Skeletal muscle cell (primary cell): ENCODE measurements around the gene PIBF1.
"Not testable (repeated sequence)": the region's sequence is repeated elsewhere in the genome, so short reads cannot be mapped to it uniquely, and the experiment has no call there.

Experiments
- DNase-seq: peaks from one replicate; pipeline ENCODE4 v3.0.0-alpha.2; 2010; ENCODE audit warnings: low read depth
- H3K4me3 ChIP-seq: 2 replicates; pipeline ENCODE4 v1.5.1; 2011; ENCODE audit warnings: low read depth, mild to moderate bottlenecking, control low read depth, low read length, moderate library complexity

Gene PIBF1

DNA sequence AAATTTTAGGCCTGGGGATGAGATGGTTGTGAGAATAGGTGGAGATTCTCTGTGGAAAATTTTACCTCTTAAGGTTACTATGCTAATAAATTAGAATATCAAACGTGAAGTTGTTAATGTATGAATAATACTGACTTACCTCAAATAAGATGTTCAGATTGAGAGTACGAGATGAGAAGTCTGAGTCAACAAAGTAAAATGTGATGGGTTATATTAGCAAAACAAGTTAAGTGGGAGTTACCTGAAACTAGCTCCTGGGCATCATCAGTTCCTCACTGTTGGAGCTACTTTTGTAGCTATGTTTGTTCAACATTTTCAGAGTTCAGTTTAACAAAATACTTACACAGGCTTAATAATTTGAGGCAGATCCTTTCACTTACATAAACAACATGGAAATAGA is 108.6 kb downstream of the PIBF1 start:
- no peak for DNase-seq
- no peak overlapping the region for H3K4me3 ChIP-seq

GRCh38 chr13:72891423-72891822 is 109.5 kb downstream of the PIBF1 start:
- no peak for DNase-seq
- no peak overlapping the region for H3K4me3 ChIP-seq

GRCh38 chr13:72896869-72897268 is 114.9 kb downstream of the PIBF1 start:
- no peak overlapping the region for H3K4me3 ChIP-seq
- DNase-seq = no peak

DNA sequence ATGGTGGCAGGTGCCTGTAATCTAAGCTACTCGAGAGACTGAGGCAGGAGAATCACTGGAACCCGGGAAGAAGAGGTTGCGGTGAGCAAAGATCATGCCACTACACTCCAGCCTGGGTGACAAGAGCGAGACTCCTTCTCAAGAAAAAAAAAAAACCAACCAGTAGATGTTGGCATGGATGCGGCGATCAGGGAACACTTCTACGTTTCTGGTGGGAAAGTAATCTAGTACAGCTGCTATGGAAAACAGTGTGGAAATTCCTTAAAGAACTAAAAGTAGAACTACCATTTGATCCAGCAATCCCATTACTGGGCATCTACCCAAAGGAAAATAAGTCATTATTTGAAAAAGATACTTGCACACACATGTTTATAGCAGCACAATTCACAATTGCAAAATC is 119.6 kb downstream of the PIBF1 start:
- not testable (repeated sequence) for DNase-seq, H3K4me3 ChIP-seq

- DNase-seq = no peak
- H3K4me3 ChIP-seq = no peak overlapping the region
Observed at GRCh38 chr13:72908416-72908815, 126.5 kb downstream of the PIBF1 start.

- no peak overlapping the region for H3K4me3 ChIP-seq
- no peak for DNase-seq
Observed at GRCh38 chr13:72911981-72912380, 130.0 kb downstream of the PIBF1 start.

- H3K4me3 ChIP-seq = no peak overlapping the region
- no peak for DNase-seq
Observed at GRCh38 chr13:72920097-72920496, 138.2 kb downstream of the PIBF1 start.

GRCh38 chr13:72931311-72931710 is 149.4 kb downstream of the PIBF1 start:
- H3K4me3 ChIP-seq = no peak overlapping the region
- DNase-seq = no peak

DNA sequence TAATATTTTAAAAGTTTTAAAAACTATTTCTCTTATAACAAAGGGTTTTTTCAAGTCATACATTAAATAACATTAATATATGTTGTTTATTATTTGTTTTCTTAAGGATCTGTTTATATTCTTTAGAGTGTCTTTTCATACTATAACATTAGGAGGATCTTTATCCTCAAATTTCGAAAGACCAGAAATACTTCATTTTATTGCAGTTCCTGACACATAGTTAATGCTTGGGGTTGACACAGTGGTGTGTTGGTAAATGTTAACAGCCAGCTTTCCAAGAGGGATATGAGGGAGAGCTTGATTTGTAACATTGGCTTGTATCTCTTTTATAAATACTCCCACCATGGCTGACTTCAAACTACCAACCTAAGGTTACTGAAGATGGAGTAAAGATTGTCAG is 150.3 kb downstream of the PIBF1 start:
- DNase-seq = no peak
- no peak overlapping the region for H3K4me3 ChIP-seq

GRCh38 chr13:72946267-72946666 is 164.3 kb downstream of the PIBF1 start:
- DNase-seq = not testable (repeated sequence)

GRCh38 chr13:72952529-72953141 is 170.7 kb downstream of the PIBF1 start:
- no peak overlapping the region for H3K4me3 ChIP-seq
- no peak for DNase-seq

More at GRCh38 chr13:72946267-72946666, 164.3 kb downstream of the PIBF1 start:
- not testable (repeated sequence) for H3K4me3 ChIP-seq

DNA sequence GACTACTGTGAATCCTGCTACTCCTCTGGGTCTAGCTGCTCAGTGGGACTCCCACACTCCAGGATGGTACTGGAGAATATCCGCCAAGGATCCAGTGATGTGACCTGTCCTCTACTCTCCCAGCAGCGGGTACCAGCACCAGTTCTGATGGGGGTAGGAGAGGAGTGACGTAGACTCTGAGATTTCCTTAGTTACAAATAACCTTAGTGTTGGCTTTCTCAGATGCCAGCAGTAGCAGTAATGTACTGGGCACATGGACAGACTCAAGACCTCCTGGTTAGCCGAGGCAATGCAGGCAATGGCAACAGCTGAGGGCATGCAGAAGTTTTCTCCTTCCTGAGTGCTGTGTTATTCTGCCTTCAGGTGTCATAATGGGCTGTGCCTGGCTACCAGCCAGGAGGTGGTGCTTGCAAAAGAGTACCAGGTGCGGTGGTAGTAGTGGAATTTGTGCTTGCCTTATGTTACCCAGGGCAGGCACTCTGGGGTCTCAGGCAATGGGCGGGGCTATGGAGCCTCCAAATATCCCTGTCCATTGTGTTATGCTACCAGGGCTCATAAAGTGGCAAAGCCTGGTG is 171.5 kb downstream of the PIBF1 start:
- DNase-seq = no peak
- H3K4me3 ChIP-seq = no peak overlapping the region

DNA sequence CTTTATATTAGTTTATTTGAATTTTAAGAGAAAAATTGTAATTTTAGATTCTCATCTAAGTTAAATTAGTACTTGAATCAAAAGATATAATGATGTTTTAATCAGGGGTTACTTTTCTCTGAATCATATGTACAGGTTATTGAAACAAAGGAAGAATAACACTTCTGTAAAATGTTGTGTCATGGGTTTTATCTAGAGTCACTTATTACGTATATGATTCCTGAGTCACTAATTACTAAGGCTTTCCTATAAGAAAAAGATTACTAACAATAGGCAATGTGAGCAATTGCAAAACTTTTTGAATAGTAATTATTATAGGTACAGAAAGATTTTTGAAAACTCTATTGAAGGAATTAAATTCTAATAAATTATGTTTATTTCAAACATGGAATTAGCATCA is 177.7 kb downstream of the PIBF1 start:
- DNase-seq = no peak
- no peak overlapping the region for H3K4me3 ChIP-seq

- no peak overlapping the region for H3K4me3 ChIP-seq
- DNase-seq = no peak
Observed at GRCh38 chr13:72960114-72960513, 178.2 kb downstream of the PIBF1 start.

- no peak overlapping the region for H3K4me3 ChIP-seq
- no peak for DNase-seq
Observed at GRCh38 chr13:72960541-72960940, 178.6 kb downstream of the PIBF1 start.

- no peak for DNase-seq
- H3K4me3 ChIP-seq = no peak overlapping the region
Observed at GRCh38 chr13:72963762-72964161, 181.8 kb downstream of the PIBF1 start.

DNA sequence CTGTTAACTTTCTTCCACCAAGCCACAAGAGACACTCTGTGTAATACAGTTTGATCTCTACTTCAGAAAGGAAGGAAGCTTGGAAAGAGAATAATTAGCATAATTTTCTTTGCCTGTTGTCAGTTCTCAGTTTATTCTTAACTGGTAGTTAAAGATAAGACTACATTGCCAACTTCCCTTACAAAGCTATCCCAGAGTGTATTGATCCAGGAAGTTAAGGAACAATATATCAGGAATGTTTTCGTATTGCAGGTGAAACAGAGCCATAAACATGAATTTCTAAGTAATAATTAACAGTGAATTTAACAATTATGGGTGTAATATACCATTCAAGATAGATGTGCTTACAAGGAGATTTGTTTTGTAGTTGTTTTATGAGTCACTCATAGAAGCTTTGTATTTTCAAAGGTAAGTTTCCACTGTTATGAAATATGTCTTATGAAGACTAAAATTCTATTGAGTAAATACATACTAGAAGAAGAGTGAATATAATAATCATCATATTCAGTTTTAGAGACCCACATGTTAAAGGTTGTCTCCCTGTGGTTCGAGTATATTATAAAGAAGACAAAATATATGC is 188.5 kb downstream of the PIBF1 start:
- no peak for DNase-seq
- H3K4me3 ChIP-seq = no peak overlapping the region

GRCh38 chr13:72970956-72971355 is 189.0 kb downstream of the PIBF1 start:
- DNase-seq = no peak
- no peak overlapping the region for H3K4me3 ChIP-seq

- no peak overlapping the region for H3K4me3 ChIP-seq
- no peak for DNase-seq
Observed at GRCh38 chr13:72973234-72973633, 191.3 kb downstream of the PIBF1 start.

- no peak overlapping the region for H3K4me3 ChIP-seq
- DNase-seq = peak; percentile 77
Observed at GRCh38 chr13:72983085-72983768, 201.3 kb downstream of the PIBF1 start.

GRCh38 chr13:72985610-72986009 is 203.7 kb downstream of the PIBF1 start:
- no peak for DNase-seq
- no peak overlapping the region for H3K4me3 ChIP-seq
